ENCODE measurements around the gene CLPTM1.

Gene CLPTM1

DNA sequence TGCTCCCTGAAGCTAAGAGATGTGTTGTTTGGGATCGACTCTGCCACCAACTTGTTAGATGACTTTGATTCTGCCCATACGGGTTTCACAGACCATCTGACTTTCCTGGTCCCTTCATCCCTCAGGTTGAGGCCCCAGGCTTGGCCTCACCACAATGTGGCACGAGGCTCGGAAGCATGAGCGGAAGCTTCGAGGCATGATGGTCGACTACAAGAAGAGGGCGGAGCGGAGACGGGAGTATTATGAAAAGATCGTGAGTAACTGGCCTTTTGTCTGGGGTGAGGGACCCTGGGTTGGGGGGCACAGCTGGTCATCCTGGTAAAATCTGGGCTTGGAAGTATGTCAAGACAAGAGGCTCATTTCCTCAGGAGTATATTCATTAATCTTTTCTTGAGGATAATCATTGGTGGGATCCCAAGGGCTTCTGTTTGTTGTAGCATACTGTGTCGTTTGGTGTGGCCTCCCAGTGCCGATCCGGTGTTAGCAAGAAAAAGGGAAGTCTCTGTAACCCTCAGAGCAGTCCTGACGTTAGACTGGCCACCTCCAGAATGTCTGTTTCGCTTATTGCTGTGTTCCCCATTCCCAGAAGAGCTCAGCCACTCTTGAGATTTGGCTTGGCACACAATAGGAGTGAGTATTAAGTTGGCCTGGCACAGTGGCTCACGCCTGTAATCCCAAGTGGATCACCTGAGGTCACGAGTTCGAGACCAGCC lies 85.0 kb downstream of the CLPTM1 start:
- no peak for TF ChIP-seq EP300 (IDR thresholded peaks at IDR 0.05; ENCODE audit: borderline replicate concordance)
- TF ChIP-seq TCF12 (IDR thresholded peaks at IDR 0.05; ENCODE audit: low read depth) = no peak
- TF ChIP-seq TAF1 (IDR thresholded peaks at IDR 0.05; ENCODE audit: low read depth) = no peak
- no peak for TF ChIP-seq YY1 (IDR thresholded peaks at IDR 0.05; ENCODE audit: low read depth)
- TF ChIP-seq, protein P1, sequence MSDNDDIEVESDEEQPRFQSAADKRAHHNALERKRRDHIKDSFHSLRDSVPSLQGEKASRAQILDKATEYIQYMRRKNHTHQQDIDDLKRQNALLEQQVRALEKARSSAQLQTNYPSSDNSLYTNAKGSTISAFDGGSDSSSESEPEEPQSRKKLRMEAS (IDR thresholded peaks at IDR 0.05) = no peak
- no peak for TF ChIP-seq NFIC (IDR thresholded peaks at IDR 0.05)
- TF ChIP-seq CREB1 (IDR thresholded peaks at IDR 0.05; ENCODE audit: low read depth) = no peak
- TF ChIP-seq CEBPB (IDR thresholded peaks at IDR 0.05) = no peak
- no peak for TF ChIP-seq RAD21 (IDR thresholded peaks at IDR 0.05; ENCODE audit: low read depth)
- no peak for TF ChIP-seq EGR1 (IDR thresholded peaks at IDR 0.05)
- no peak for TF ChIP-seq ZBTB7A (IDR thresholded peaks at IDR 0.05; ENCODE audit: low read depth)
- no peak for TF ChIP-seq FOXM1 (IDR thresholded peaks at IDR 0.05; ENCODE audit: borderline replicate concordance, low read depth)
- no peak for TF ChIP-seq TEAD4 (IDR thresholded peaks at IDR 0.05)
- TF ChIP-seq, protein P2, sequence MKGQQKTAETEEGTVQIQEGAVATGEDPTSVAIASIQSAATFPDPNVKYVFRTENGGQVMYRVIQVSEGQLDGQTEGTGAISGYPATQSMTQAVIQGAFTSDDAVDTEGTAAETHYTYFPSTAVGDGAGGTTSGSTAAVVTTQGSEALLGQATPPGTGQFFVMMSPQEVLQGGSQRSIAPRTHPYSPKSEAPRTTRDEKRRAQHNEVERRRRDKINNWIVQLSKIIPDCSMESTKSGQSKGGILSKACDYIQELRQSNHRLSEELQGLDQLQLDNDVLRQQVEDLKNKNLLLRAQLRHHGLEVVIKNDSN (IDR thresholded peaks at IDR 0.05) = no peak

DNA sequence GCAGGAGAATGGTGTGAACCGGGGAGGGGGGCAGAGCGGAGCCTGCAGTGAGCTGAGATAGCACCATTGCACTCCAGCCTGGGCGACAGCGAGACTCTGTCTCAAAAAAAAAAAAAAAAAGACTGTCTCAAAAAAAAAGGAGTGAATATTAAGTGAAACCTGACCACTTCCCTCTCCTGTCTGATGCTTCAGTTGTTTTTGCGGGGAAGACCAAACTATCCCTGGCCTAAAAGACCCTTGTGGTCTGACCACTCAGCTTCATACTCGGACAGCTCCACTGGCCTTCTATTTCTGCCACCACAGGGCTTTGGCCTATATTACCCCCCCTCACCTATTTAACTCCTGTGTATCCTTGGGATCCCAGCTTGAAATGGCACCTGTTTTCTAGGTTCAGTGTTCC lies 85.9 kb downstream of the CLPTM1 start:
- TF ChIP-seq NFIC (IDR thresholded peaks at IDR 0.05) (no peak), EP300 (IDR thresholded peaks at IDR 0.05; ENCODE audit: borderline replicate concordance) (no peak), CEBPB (IDR thresholded peaks at IDR 0.05) (no peak), FOXM1 (IDR thresholded peaks at IDR 0.05; ENCODE audit: borderline replicate concordance, low read depth) (no peak), YY1 (IDR thresholded peaks at IDR 0.05; ENCODE audit: low read depth) (no peak), ZBTB7A (IDR thresholded peaks at IDR 0.05; ENCODE audit: low read depth) (no peak), CREB1 (IDR thresholded peaks at IDR 0.05; ENCODE audit: low read depth) (no peak), TEAD4 (IDR thresholded peaks at IDR 0.05) (no peak), RAD21 (IDR thresholded peaks at IDR 0.05; ENCODE audit: low read depth) (no peak), TAF1 (IDR thresholded peaks at IDR 0.05; ENCODE audit: low read depth) (no peak)
- TF ChIP-seq, protein P3, sequence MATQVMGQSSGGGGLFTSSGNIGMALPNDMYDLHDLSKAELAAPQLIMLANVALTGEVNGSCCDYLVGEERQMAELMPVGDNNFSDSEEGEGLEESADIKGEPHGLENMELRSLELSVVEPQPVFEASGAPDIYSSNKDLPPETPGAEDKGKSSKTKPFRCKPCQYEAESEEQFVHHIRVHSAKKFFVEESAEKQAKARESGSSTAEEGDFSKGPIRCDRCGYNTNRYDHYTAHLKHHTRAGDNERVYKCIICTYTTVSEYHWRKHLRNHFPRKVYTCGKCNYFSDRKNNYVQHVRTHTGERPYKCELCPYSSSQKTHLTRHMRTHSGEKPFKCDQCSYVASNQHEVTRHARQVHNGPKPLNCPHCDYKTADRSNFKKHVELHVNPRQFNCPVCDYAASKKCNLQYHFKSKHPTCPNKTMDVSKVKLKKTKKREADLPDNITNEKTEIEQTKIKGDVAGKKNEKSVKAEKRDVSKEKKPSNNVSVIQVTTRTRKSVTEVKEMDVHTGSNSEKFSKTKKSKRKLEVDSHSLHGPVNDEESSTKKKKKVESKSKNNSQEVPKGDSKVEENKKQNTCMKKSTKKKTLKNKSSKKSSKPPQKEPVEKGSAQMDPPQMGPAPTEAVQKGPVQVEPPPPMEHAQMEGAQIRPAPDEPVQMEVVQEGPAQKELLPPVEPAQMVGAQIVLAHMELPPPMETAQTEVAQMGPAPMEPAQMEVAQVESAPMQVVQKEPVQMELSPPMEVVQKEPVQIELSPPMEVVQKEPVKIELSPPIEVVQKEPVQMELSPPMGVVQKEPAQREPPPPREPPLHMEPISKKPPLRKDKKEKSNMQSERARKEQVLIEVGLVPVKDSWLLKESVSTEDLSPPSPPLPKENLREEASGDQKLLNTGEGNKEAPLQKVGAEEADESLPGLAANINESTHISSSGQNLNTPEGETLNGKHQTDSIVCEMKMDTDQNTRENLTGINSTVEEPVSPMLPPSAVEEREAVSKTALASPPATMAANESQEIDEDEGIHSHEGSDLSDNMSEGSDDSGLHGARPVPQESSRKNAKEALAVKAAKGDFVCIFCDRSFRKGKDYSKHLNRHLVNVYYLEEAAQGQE (IDR thresholded peaks at IDR 0.05; ENCODE audit: low read depth) = no peak
- TF ChIP-seq, protein P1 (IDR thresholded peaks at IDR 0.05) = no peak

All from Ishikawa (cell line).